Keratinocyte (primary cell): ENCODE data around the gene RFXANK. TPM values are rescaled to one million over a fixed set of nuclear protein-coding genes. Genes with fewer than 3 reads are reported as not detected.

Source experiments
- DNase-seq: peaks from one replicate; pipeline ENCODE4 v3.0.0-alpha.2; 2011; ENCODE audit warnings: low read depth, missing footprints, low spot score
- FAIRE-seq: peaks from 2 replicates; lab custom pipeline; 2011; peaks lifted over from hg19 to GRCh38; lab: Jason Lieb, UNC
- H2AFZ ChIP-seq: 2 replicates; pipeline ENCODE4 v1.6.0; 2012; ENCODE audit warnings: low read length, control low read depth, inconsistent platforms; ENCODE audit not compliant: control insufficient read depth
- H3K27ac ChIP-seq: 2 replicates; pipeline ENCODE4 v1.5.1; 2011; ENCODE audit warnings: low read length; ENCODE audit not compliant: control insufficient read depth, insufficient read depth
- H3K27me3 ChIP-seq: 3 replicates; pipeline ENCODE4 v1.6.0; 2011; ENCODE audit warnings: low read length; ENCODE audit not compliant: control insufficient read depth, insufficient read depth; ENCODE audit errors: extremely low read depth
- H3K36me3 ChIP-seq, 2 experiments: 2 replicates in 1 of 2; 3 replicates in 1 of 2; pipeline ENCODE4 v1.5.1; 2011; ENCODE audit warnings: low read length in 2 of 2, mild to moderate bottlenecking in 1 of 2; ENCODE audit not compliant: control insufficient read depth in 2 of 2, insufficient read depth in 2 of 2; ENCODE audit errors: extremely low read depth in 1 of 2
- H3K4me1 ChIP-seq: 3 replicates; pipeline ENCODE4 v1.5.1; 2011; ENCODE audit warnings: low read length; ENCODE audit not compliant: control insufficient read depth, insufficient read depth; ENCODE audit errors: extremely low read depth
- H3K4me2 ChIP-seq: 3 replicates; pipeline ENCODE4 v1.6.0; 2011; ENCODE audit warnings: low read depth, low read length; ENCODE audit not compliant: control insufficient read depth, insufficient read depth; ENCODE audit errors: extremely low read depth
- H3K4me3 ChIP-seq, 3 experiments: fragments of 200-600 bp in 1 of 3; sonication (generic) in 1 of 3; 2 replicates in 2 of 3; 3 replicates in 1 of 3; pipeline ENCODE4 v1.5.1; 2011 to 2016; ENCODE audit warnings: low read length in 3 of 3, mild to moderate bottlenecking in 3 of 3, control low read depth in 2 of 3, inconsistent platforms in 1 of 3, low read depth in 1 of 3, mixed read lengths in 1 of 3, mixed run types in 1 of 3, moderate library complexity in 1 of 3; ENCODE audit not compliant: control insufficient read depth in 2 of 3, insufficient read depth in 2 of 3; ENCODE audit errors: extremely low read depth in 1 of 3
- H3K79me2 ChIP-seq: 2 replicates; pipeline ENCODE4 v1.6.0; 2012; ENCODE audit warnings: low read length; ENCODE audit not compliant: control insufficient read depth, insufficient read depth
- H3K9ac ChIP-seq: 3 replicates; pipeline ENCODE4 v1.6.0; 2011; ENCODE audit warnings: low read length; ENCODE audit not compliant: control insufficient read depth, insufficient read depth; ENCODE audit errors: extremely low read depth
- H3K9me1 ChIP-seq: 3 replicates; pipeline ENCODE4 v1.6.0; 2011; ENCODE audit warnings: low read length; ENCODE audit not compliant: control insufficient read depth, insufficient read depth; ENCODE audit errors: extremely low read depth
- H3K9me3 ChIP-seq: 2 replicates; pipeline ENCODE4 v1.5.1; 2012; ENCODE audit warnings: low read depth, low read length; ENCODE audit not compliant: control insufficient read depth
- H4K20me1 ChIP-seq: 3 replicates; pipeline ENCODE4 v1.6.0; 2011; ENCODE audit warnings: low read length; ENCODE audit not compliant: control insufficient read depth, insufficient read depth; ENCODE audit errors: extremely low read depth
- EZH2 ChIP-seq: IDR thresholded peaks from one replicate; pipeline ENCODE4 v1.6.1; 2012; ENCODE audit warnings: inconsistent platforms, mild to moderate bottlenecking, low read length, moderate library complexity
- dilution Hi-C: fragments of 300-500 bp; cut with MboI; formaldehyde crosslinking; loops from one replicate; pipeline ENCODE4 v1.7.0; 2020; ENCODE audit warnings: low sequenced_read_pairs; ENCODE audit not compliant: extremely low pct_ligation_motif_present
- polyA plus RNA-seq, 5 experiments: library from polyadenylated mRNA; depleted of rRNA in 3 of 5; stranded (reverse) in 3 of 5; stranded (forward) in 1 of 5; unstranded in 1 of 5; fragments of >200 nt; gene quantifications; 1 replicate in 1 of 5; 2 replicates in 3 of 5; 3 replicates in 1 of 5; pipeline versions ENCODE4 v1.2.1 to v1.2.3, GENCODE V29; 2011 to 2012; ENCODE audit warnings: missing spikeins in 2 of 5, low read depth in 1 of 5, low replicate concordance in 1 of 5
- TF ChIP-seq, protein P1 (sequence below), 3 experiments: IDR thresholded peaks in 1 of 3; conservative IDR thresholded peaks in 1 of 3; optimal IDR thresholded peaks in 1 of 3; 2 replicates in 2 of 3; 3 replicates in 1 of 3; pipeline versions ENCODE3 to v1.5.1; 2011; ENCODE audit warnings: low read length in 3 of 3, mild to moderate bottlenecking in 3 of 3, moderate library complexity in 2 of 3, control low read depth in 1 of 3, inconsistent platforms in 1 of 3; ENCODE audit not compliant: insufficient read depth in 2 of 3; ENCODE audit errors: extremely low read depth in 1 of 3

The RFXANK gene
- polyA plus RNA-seq, 1 donor (not counting 4 experiments of a cell fraction or from before 2014, with no cell fraction given) = 49.0 TPM

DNA sequence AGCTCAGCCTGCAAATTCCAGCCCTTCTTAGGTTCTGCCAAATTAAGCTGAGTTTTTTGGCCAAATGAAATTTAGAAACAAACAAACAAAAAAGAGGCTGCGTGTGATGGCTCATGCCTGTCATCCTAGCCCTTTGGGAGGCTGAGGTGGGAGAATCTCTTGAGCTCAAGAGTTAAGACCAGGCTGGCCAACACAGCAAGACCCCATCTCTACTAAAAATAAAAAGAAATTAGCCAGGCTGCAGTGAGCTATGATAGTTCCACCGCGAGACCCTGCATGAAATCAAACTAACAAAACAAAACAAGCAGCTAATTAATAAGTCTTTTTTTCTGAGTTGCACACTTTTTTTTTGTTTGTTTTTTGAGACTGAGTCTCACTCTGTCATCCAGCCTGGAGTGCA is 37.6 kb downstream of the RFXANK start:
- peaks cover 10% of the 10 kb centered on the region for H3K9me3 ChIP-seq
- TF ChIP-seq EZH2 = no peak
- TF ChIP-seq, protein P1, sequence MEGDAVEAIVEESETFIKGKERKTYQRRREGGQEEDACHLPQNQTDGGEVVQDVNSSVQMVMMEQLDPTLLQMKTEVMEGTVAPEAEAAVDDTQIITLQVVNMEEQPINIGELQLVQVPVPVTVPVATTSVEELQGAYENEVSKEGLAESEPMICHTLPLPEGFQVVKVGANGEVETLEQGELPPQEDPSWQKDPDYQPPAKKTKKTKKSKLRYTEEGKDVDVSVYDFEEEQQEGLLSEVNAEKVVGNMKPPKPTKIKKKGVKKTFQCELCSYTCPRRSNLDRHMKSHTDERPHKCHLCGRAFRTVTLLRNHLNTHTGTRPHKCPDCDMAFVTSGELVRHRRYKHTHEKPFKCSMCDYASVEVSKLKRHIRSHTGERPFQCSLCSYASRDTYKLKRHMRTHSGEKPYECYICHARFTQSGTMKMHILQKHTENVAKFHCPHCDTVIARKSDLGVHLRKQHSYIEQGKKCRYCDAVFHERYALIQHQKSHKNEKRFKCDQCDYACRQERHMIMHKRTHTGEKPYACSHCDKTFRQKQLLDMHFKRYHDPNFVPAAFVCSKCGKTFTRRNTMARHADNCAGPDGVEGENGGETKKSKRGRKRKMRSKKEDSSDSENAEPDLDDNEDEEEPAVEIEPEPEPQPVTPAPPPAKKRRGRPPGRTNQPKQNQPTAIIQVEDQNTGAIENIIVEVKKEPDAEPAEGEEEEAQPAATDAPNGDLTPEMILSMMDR (optimal IDR thresholded peaks at IDR 0.05 in 1 of 3, IDR thresholded peaks at IDR 0.05 in 1 of 3, conservative IDR thresholded peaks at IDR 0.05 in 1 of 3; ENCODE audit: extremely low read depth in 1 of 3, insufficient read depth in 2 of 3, low read length in 3 of 3) = no peak
- dilution Hi-C loops = no loop called here
- no peak overlapping the region for H3K4me2 ChIP-seq
- H3K79me2 ChIP-seq = no peaks in the 10 kb centered on the region
- H3K27ac ChIP-seq = no peak overlapping the region
- no peak overlapping the region for H3K9ac ChIP-seq
- DNase-seq (no peak), FAIRE-seq (no peak)
- peaks cover 7% of the 10 kb centered on the region for H3K27me3 ChIP-seq
- H3K9me1 ChIP-seq = no peaks in the 10 kb centered on the region
- no peaks in the 10 kb centered on the region for H3K36me3 ChIP-seq
- no peak overlapping the region for H2AFZ ChIP-seq
- H3K4me1 ChIP-seq = peaks cover 3% of the 10 kb centered on the region
- H3K4me3 ChIP-seq = no peak overlapping the region
- no peaks in the 10 kb centered on the region for H4K20me1 ChIP-seq

DNA sequence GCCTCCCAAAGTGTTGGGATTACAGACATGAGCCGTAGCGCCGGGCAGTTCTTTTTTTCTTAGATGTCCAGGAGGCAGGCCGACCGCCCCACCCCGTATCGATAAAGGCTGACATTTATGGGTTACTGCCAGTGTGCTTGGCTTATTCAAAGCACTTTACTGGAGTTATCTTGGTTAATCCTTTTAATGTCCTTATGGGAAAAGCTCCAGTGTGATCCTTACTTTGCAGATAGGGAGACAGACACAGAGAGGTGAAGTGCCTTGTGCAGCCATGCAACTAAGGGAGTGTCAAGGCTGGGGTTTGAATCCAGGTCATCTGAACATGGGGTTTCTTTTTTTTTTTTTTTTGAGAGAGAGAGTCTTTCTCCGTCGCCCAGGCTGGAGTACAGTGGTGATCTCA is 38.9 kb downstream of the RFXANK start:
- Histone ChIP-seq H3K27ac (no peak overlapping the region), H3K9me3 (peaks cover 12% of the 10 kb centered on the region), H3K9ac (no peak overlapping the region), H3K9me1 (no peaks in the 10 kb centered on the region), H2AFZ (no peak overlapping the region), H3K4me1 (no peaks in the 10 kb centered on the region), H4K20me1 (no peaks in the 10 kb centered on the region), H3K4me3 (no peak overlapping the region), H3K36me3 (no peaks in the 10 kb centered on the region), H3K79me2 (no peaks in the 10 kb centered on the region), H3K27me3 (no peaks in the 10 kb centered on the region), H3K4me2 (no peak overlapping the region)
- dilution Hi-C loops = no loop called here
- FAIRE-seq (no peak), DNase-seq (no peak)
- TF ChIP-seq, protein P1 (optimal IDR thresholded peaks at IDR 0.05 in 1 of 3, IDR thresholded peaks at IDR 0.05 in 1 of 3, conservative IDR thresholded peaks at IDR 0.05 in 1 of 3; ENCODE audit: extremely low read depth in 1 of 3, insufficient read depth in 2 of 3, low read length in 3 of 3) = no peak
- TF ChIP-seq EZH2 = no peak
